Naive thymus-derived CD8-positive, alpha-beta T cell (primary cell): ENCODE data around the gene ZBTB9. TPM values are rescaled to one million over a fixed set of nuclear protein-coding genes. Genes with fewer than 3 reads are reported as not detected.
A peak's percentile ranks its signal among the peaks of the same experiment; 100 is the strongest.

Experiments
- ATAC-seq, 2 donors: fragments of 150-1000 bp; cut with Tn5 transposase in 1 of 2; sonication (Bioruptor Pico), chemical (Tn5 transposase) in 1 of 2; 1 replicate in 1 of 2; 2 replicates in 1 of 2; pipeline ENCODE4 v1.10.0; 2021; ENCODE audit warnings: mild to moderate bottlenecking in 2 of 2, moderate library complexity in 2 of 2
- POLR2A ChIA-PET: fragments of 350-600 bp; sonication (Branson Sonifier 250); formaldehyde crosslinking; loops from one replicate; lab custom pipeline; 2021; ENCODE audit warnings: antibody characterized with exemption; lab: Charles Lee
- DNase-seq, 10 donors: peaks; one replicate each; pipeline versions ENCODE4 v3.0.0 to v3.0.0-alpha.2; 2020 to 2022
- H3K27ac Mint-ChIP-seq, 10 donors: one replicate each; pipeline ENCODE4 v1.8.0; 2020 to 2022; ENCODE audit warnings: mild to moderate bottlenecking in 10 of 10, mixed read lengths in 10 of 10, moderate library complexity in 4 of 10, inconsistent platforms in 1 of 10
- H3K27me3 Mint-ChIP-seq, 5 donors: one replicate each; pipeline ENCODE4 v1.8.0; 2021 to 2022; ENCODE audit warnings: mixed read lengths in 5 of 5
- H3K36me3 Mint-ChIP-seq, 3 donors: one replicate each; pipeline ENCODE4 v1.8.0; 2020 to 2022; ENCODE audit warnings: mixed read lengths in 3 of 3, mild to moderate bottlenecking in 2 of 3, inconsistent platforms in 1 of 3
- H3K4me1 Mint-ChIP-seq, 4 donors: one replicate each; pipeline ENCODE4 v1.8.0; 2021 to 2022; ENCODE audit warnings: mixed read lengths in 4 of 4
- H3K4me3 Mint-ChIP-seq, 10 donors: one replicate each; pipeline ENCODE4 v1.8.0; 2020 to 2022; ENCODE audit warnings: mild to moderate bottlenecking in 10 of 10, mixed read lengths in 10 of 10, moderate library complexity in 6 of 10, inconsistent platforms in 1 of 10
- H3K9me3 Mint-ChIP-seq, 9 donors: one replicate each; pipeline ENCODE4 v1.8.0; 2020 to 2022; ENCODE audit warnings: mixed read lengths in 9 of 9, mild to moderate bottlenecking in 3 of 9, inconsistent platforms in 1 of 9, moderate library complexity in 1 of 9
- polyA plus RNA-seq, 3 donors: library from polyadenylated mRNA; unstranded; fragments of 300-500 nt; fragmentation: Illumina TruSeq; gene quantifications; one replicate each; pipeline ENCODE4 v1.2.3, GENCODE V29; 2021
- total RNA-seq, 8 experiments: library from RNA in 2 of 8; stranded (reverse) in 2 of 8; gene quantifications; one replicate each; pipeline ENCODE4 v1.2.3 and lab custom pipeline; 2021 to 2026

Gene ZBTB9, protein sequence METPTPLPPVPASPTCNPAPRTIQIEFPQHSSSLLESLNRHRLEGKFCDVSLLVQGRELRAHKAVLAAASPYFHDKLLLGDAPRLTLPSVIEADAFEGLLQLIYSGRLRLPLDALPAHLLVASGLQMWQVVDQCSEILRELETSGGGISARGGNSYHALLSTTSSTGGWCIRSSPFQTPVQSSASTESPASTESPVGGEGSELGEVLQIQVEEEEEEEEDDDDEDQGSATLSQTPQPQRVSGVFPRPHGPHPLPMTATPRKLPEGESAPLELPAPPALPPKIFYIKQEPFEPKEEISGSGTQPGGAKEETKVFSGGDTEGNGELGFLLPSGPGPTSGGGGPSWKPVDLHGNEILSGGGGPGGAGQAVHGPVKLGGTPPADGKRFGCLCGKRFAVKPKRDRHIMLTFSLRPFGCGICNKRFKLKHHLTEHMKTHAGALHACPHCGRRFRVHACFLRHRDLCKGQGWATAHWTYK
- total RNA-seq (10 to 100 TPM; 10.6 to 11.9 TPM), polyA plus RNA-seq (10 to 100 TPM in 1 of 3 donors, 1 to 10 TPM in 2; 3.7 to 10.4 (median 6.4) TPM), total RNA-seq (lab: John Stamatoyannopoulos, UW) (11.8 to 29.0 (median 21.6) reads per million in 6 experiments)

DNA sequence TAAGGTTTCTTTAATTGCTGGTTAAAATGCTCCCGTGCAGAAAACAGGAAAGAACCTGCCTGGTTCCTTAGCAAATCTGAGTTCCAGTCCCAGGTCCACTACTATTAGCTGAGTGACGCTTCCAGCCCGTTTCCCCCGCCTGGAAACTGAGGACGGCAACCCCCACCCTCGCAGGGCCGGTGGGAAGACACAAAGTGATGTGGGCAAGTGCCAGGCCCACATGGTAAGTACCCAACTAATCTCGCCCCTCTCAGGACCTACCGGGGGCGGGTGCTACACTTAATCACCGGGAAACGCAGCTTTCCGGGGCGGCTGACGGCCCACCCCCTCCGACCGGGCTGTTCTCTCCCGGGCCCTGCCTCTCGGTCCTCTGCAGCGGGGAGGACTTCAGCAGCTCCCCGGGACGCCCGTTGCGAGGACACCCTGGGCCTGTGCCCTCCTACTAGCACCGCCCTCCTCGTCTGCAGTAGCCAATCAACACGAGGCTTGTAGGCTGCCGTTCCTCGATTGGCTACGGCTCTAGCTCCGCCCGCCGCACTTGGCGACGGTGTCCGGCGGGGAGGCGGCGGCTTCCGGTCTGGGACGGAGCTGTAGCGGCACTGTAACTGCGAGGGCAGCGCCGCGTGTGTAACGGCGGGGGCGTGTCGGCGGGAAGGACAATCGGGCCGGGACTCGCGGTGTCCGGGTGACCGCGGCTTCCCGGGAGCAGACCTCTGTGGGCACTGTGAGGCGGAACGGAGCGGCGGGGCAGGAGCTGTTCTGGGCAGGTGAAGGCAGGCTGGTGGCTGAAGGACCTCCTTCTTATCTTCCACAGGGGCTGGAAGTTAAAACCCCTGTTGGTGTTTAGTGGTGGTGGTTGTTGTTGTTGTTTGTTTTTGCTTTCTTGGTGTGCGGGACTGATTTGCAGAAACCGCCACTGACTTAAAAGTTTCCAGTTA, at the start of gene ZBTB9:
Gene ZBTB9, plus strand, starts transcription at position 568 of the 938 bp plus-strand sequence. CDS start 525 bp downstream, outside the sequence.
- ATAC-seq (peak; percentile 97 to 99), DNase-seq (peak; percentile 87 to 96 (median 92))
- Mint-ChIP-seq H3K9me3 (no peaks in the 10 kb centered on the region), H3K27me3 (no peaks in the 10 kb centered on the region), H3K36me3 (peaks cover 0 to 25% (median 14%) of the 10 kb centered on the region in 3 donors), H3K4me1 (peaks cover 31 to 69% (median 43%) of the 10 kb centered on the region in 4 donors), H3K4me3 (peak within 1 kb of the TSS; percentile 91 to 100 (median 94)), H3K27ac (peak within 1 kb of the TSS; percentile 63 to 99 (median 96))
- POLR2A ChIA-PET, result interaction anchor here (0.6 to 4.2 kb wide), 19 partner anchors 23 to 482 kb away, joined by 3 to 52 read pairs (median 6); partner anchors contain the start of genes BAK1, CUTA, ITPR3 and PFDN6

DNA sequence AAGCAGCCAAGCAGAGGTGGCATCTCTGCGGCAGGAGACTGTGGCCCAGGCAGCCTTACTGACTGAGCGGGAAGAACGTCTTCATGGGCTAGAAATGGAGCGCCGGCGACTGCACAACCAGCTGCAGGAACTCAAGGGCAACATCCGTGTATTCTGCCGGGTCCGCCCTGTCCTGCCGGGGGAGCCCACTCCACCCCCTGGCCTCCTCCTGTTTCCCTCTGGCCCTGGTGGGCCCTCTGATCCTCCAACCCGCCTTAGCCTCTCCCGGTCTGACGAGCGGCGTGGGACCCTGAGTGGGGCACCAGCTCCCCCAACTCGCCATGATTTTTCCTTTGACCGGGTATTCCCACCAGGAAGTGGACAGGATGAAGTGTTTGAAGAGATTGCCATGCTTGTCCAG, 49.5 kb upstream of the ZBTB9 start:
- peak in 1 of 10 donors; percentile 35 for DNase-seq
- Mint-ChIP-seq H3K4me3 (no peak overlapping the region), H3K9me3 (no peaks in the 10 kb centered on the region), H3K4me1 (peaks cover 5 to 13% (median 8%) of the 10 kb centered on the region in 4 donors), H3K27ac (no peak overlapping the region), H3K27me3 (no peaks in the 10 kb centered on the region), H3K36me3 (no peaks in the 10 kb centered on the region)
- no peak for ATAC-seq
- POLR2A ChIA-PET, result interaction anchor here (0.9 kb wide), 1 partner anchor 156 kb away, joined by 3 read pairs; no protein-coding TSS in a partner anchor

DNA sequence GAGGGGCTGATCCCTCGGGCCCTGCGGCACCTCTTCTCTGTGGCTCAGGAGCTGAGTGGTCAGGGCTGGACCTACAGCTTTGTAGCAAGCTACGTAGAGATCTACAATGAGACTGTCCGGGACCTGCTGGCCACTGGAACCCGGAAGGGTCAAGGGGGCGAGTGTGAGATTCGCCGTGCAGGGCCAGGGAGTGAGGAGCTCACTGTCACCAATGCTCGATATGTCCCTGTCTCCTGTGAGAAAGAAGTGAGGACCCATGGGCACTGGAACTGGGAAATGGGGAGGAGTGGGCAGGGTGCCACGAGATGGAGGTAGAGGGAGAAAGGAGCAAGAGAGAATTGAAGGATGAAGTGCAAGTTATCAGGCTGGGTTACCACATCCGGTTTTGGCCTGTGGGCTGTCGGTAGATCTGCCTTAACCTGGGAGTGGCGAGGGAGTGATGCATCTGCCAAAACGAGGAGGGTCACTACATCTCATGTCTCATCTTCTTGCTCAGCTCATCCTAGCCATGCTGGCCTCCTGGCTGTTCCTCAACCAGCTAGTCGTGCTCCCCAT, 48.9 kb upstream of the ZBTB9 start:
- POLR2A ChIA-PET, result interaction anchor here (0.6 to 0.9 kb wide), 3 partner anchors 30 to 244 kb away, joined by 3 to 6 read pairs (median 3); no protein-coding TSS in a partner anchor
- DNase-seq, result peak in 1 of 10 donors; percentile 18
- H3K9me3 Mint-ChIP-seq, result no peaks in the 10 kb centered on the region
- no peaks in the 10 kb centered on the region for H3K27me3 Mint-ChIP-seq
- no peak for ATAC-seq
- no peaks in the 10 kb centered on the region for H3K36me3 Mint-ChIP-seq
- H3K4me3 Mint-ChIP-seq, result no peak overlapping the region
- H3K4me1 Mint-ChIP-seq, result peaks cover 5 to 16% (median 10%) of the 10 kb centered on the region in 4 donors
- H3K27ac Mint-ChIP-seq, result peak overlapping the region in 5 of 10 donors; percentile 0 to 78 (median 50)

DNA sequence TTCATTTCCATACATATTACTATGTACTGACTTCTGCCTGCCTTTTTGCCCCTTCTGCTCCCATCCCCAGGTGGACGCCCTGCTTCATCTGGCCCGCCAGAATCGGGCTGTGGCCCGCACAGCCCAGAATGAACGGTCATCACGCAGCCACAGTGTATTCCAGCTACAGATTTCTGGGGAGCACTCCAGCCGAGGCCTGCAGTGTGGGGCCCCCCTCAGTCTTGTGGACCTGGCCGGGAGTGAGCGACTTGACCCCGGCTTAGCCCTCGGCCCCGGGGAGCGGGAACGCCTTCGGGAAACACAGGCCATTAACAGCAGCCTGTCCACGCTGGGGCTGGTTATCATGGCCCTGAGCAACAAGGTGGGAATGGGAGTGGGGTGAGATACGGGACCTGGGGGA, 48.2 kb upstream of the ZBTB9 start:
- H3K4me1 Mint-ChIP-seq, result peaks cover 5 to 16% (median 10%) of the 10 kb centered on the region in 4 donors
- peak in 1 of 10 donors; percentile 57 for DNase-seq
- H3K36me3 Mint-ChIP-seq, result no peaks in the 10 kb centered on the region
- H3K27ac Mint-ChIP-seq, result peak overlapping the region in 1 of 10 donors; percentile 0
- POLR2A ChIA-PET, result interaction anchor here (0.6 kb wide), 1 partner anchor 244 kb away, joined by 6 read pairs; no protein-coding TSS in a partner anchor
- no peaks in the 10 kb centered on the region for H3K27me3 Mint-ChIP-seq
- no peaks in the 10 kb centered on the region for H3K9me3 Mint-ChIP-seq
- ATAC-seq, result no peak
- H3K4me3 Mint-ChIP-seq, result no peak overlapping the region

DNA sequence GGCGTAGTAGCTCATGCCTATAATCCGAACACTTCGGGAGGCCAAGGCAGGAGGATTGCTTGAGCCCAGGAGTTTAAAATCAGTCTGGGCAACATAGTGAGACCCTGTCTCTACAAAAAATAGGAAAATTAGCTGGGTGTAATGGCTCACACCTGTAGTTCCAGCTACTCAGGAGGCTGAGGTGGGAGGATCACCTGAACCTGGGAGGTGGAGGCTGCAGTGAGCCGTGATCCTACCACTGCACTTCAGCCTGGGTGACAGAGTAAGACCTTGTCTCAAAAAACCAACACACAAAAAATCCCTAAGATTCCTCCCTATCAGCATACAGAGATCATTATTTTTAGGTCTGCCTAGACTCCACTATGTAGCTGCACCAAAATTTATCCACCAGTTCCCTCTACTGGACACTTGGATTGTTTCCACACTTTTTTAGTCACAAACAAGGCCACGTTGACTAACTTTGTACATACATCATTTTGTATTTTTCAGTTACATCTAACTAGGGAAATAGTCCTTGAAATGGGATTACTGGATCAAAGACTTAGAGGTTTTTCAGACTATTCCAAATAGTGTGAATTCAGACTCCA, 47.2 kb upstream of the ZBTB9 start:
- ATAC-seq (no peak), DNase-seq (peak in 1 of 10 donors; percentile 3)
- Mint-ChIP-seq H3K4me3 (no peak overlapping the region), H3K9me3 (no peaks in the 10 kb centered on the region), H3K36me3 (peaks cover 0 to 4% (median 2%) of the 10 kb centered on the region in 3 donors), H3K27ac (peak overlapping the region in 1 of 10 donors; percentile 11), H3K4me1 (peaks cover 8 to 24% (median 17%) of the 10 kb centered on the region in 4 donors), H3K27me3 (no peaks in the 10 kb centered on the region)
- POLR2A ChIA-PET, result interaction anchor here (1.1 kb wide), 1 partner anchor 135 kb away, joined by 3 read pairs; the partner anchor contains the start of genes RPS18 and VPS52

DNA sequence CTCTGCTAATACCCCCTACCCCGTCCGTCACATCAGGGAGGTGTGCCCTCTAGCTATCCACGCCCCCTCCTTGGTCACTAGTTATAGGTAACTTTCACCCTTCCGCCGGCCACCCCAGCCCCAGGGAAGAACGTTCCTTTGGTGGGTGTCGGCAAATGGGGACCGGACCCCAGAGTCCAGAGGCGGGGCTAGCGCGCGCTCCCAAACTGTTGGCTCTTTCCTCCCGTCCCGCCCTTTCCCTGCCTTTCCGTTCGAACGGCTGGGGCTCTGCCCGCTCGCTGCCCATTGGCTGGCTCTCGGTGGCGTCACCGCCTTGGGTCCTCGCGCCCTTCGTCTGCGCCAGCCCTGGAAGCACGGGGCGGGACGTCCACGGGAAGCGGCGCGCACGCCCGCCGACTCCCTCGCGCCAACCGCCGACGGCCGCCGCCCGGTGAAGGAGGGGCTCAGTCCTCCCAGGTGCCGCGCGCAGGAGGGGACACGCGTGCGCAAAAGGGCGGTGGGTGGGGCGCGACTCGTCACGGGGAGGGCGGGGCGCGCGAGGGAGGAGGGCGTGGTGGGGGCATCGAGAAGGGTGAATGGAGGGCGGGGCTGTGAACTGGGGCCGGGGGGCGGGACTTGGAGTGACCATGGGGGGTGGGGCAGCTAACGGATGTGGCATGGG, 44.2 kb upstream of the ZBTB9 start:
- peak; percentile 94 to 99 (median 96) for DNase-seq
- no peaks in the 10 kb centered on the region for H3K9me3 Mint-ChIP-seq
- H3K27me3 Mint-ChIP-seq, result no peaks in the 10 kb centered on the region
- peaks cover 0 to 34% (median 10%) of the 10 kb centered on the region in 3 donors for H3K36me3 Mint-ChIP-seq
- H3K27ac Mint-ChIP-seq, result peak overlapping the region; percentile 63 to 99 (median 98)
- H3K4me3 Mint-ChIP-seq, result peak overlapping the region; percentile 74 to 96 (median 90)
- POLR2A ChIA-PET, result interaction anchor here (0.6 to 5.2 kb wide), 12 partner anchors 9 to 569 kb away, joined by 3 to 49 read pairs (median 10); partner anchors contain the start of genes B3GALT4, CUTA, RPS18 and SYNGAP1
- peaks cover 20 to 53% (median 44%) of the 10 kb centered on the region in 4 donors for H3K4me1 Mint-ChIP-seq
- peak; percentile 72 to 83 for ATAC-seq

DNA sequence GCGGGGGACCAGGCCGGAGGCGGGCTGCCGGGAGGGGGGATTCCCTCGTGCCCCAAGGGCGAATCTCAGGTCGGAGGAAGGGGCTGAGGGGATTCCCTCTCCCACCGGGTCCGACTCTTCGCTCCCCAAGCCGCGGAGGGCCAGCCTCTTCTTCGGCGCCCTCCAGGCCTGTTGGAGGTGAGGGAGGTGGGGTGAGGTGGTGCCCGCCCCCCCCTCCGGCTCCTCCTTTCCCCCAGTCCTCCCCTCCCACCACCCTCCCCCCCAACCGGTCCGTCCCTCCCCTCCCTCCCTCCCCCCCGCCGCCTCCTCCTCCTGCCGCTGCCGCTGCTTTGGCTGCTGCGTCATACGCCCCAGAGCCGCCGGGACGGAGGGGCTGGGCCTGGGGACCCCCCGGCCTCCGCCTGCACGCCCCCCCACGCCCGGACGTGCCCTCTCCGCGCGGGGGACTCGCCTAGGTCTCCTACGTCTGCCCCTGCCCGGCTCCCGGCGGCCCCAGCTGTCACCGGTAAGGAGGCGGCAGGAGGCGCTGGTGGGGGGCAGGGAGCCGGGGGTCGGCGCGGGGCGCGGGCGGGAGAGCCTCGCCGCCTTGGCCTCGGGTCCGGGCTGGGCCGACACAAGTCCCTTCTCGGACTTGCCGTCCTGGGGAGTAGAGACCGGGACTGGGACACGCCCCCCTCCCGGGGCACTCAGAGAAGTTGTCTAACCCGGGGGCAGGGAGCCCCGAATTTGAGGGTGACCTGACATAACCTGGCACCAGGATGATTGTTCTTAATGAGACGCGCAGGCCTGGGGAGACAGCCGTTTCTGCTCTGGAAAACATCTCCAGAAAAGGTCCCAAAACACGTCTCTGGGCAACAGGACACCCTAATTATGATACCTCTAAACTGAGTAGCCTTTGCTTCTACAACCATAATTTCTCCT, 43.4 kb upstream of the ZBTB9 start, which contains the start of gene PHF1:
Gene PHF1, plus strand, starts transcription at position 304 of the 921 bp plus-strand sequence. CDS start 1,250 bp downstream, outside the sequence.
- H3K27me3 Mint-ChIP-seq, result no peaks in the 10 kb centered on the region
- ATAC-seq, result peak; percentile 62 to 66
- no peaks in the 10 kb centered on the region for H3K9me3 Mint-ChIP-seq
- peaks cover 26 to 61% (median 50%) of the 10 kb centered on the region in 4 donors for H3K4me1 Mint-ChIP-seq
- DNase-seq, result peak in 6 of 10 donors; percentile 69 to 91 (median 86)
- POLR2A ChIA-PET, result interaction anchor here (0.6 to 5.2 kb wide), 17 partner anchors 8 to 725 kb away, joined by 3 to 49 read pairs (median 5); partner anchors contain the start of genes B3GALT4, CUTA, RPS18 and SYNGAP1
- peaks cover 0 to 41% (median 10%) of the 10 kb centered on the region in 3 donors for H3K36me3 Mint-ChIP-seq
- peak within 1 kb of the TSS; percentile 80 to 99 (median 98) for H3K27ac Mint-ChIP-seq
- H3K4me3 Mint-ChIP-seq, result peak within 1 kb of the TSS; percentile 84 to 96 (median 90)

DNA sequence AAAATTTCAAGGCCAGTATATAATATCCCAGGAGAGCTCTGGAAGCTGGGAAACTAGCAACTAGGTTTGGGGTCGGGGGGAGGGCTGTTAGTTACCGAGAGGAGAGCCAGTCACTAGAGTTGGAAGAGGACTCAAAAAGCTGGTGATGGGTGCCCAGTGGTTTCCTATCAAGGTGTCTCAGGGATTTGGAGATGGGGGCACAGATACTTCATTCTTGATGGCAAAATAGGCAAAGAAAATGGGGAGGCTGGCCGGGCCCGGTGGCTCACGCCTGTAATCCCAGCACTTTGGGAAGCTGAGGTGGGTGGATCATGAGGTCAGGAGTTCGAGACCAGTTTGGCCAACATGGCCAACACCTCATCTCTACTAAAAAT, 42.8 kb upstream of the ZBTB9 start:
- H3K36me3 Mint-ChIP-seq, result peaks cover 0 to 46% (median 10%) of the 10 kb centered on the region in 3 donors

DNA sequence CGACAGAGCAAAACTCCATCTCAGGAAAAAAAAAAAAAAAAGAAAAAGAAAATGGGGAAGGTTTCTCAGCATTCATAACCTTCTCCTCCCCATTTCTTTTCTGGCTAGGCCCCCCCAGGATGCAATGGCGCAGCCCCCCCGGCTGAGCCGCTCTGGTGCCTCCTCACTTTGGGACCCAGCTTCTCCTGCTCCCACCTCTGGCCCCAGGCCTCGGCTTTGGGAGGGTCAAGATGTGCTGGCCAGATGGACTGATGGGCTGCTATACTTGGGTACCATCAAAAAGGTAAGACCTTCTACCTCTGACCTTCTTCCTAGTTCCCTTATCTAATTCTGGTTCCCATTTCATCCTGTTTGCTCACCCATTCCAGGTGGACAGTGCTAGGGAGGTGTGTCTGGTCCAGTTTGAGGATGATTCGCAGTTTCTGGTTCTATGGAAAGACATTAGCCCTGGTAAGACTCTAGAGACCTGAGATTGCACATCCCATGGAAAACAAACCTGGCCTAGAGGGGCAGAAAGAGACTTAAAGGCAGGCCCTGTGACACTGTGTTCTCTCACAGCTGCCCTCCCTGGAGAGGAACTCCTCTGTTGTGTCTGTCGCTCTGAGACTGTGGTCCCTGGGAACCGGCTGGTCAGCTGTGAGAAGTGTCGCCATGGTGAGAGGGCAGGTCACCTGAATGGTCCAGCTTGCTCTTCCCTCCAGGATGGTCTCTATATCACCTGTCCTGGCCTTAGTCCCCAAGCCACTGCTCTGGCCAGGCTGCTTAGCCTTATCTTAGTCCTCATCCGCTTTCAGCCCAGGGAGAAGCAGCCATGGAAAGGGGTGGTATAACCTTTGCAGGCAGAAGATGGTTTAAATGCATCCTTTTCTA, 42.0 kb upstream of the ZBTB9 start:
- Mint-ChIP-seq H3K4me1 (peaks cover 33 to 75% (median 63%) of the 10 kb centered on the region in 4 donors), H3K27me3 (no peaks in the 10 kb centered on the region), H3K9me3 (no peaks in the 10 kb centered on the region), H3K27ac (peak overlapping the region; percentile 85 to 98 (median 94)), H3K4me3 (peak overlapping the region; percentile 84 to 96 (median 90)), H3K36me3 (peaks cover 0 to 48% (median 10%) of the 10 kb centered on the region in 3 donors)
- DNase-seq (peak in 1 of 10 donors; percentile 44), ATAC-seq (no peak)
- POLR2A ChIA-PET, result interaction anchor here (0.6 to 5.2 kb wide), 10 partner anchors 13 to 441 kb away, joined by 3 to 49 read pairs (median 8); partner anchors contain the start of genes B3GALT4, RPS18, VPS52 and ZBTB22

More for the DNA sequence above, 42.8 kb upstream of the ZBTB9 start:
- ATAC-seq, result no peak
- H3K27me3 Mint-ChIP-seq, result no peaks in the 10 kb centered on the region
- peak overlapping the region; percentile 84 to 96 (median 90) for H3K4me3 Mint-ChIP-seq
- POLR2A ChIA-PET, result interaction anchor here (0.6 to 5.2 kb wide), 14 partner anchors 11 to 724 kb away, joined by 3 to 49 read pairs (median 6); partner anchors contain the start of genes B3GALT4, RPS18, VPS52 and ZBTB22
- H3K27ac Mint-ChIP-seq, result peak overlapping the region; percentile 80 to 98 (median 95)
- H3K9me3 Mint-ChIP-seq, result no peaks in the 10 kb centered on the region
- DNase-seq, result peak in 1 of 10 donors; percentile 52
- H3K4me1 Mint-ChIP-seq, result peaks cover 31 to 68% (median 56%) of the 10 kb centered on the region in 4 donors
